Measurements from ENCODE around the gene MED15. TPM values are rescaled to one million over a fixed set of nuclear protein-coding genes. Genes with fewer than 3 reads are reported as not detected.

Gene MED15
- total RNA-seq, 2 experiments from 2014 or later = 93.3 to 97.4 TPM

DNA sequence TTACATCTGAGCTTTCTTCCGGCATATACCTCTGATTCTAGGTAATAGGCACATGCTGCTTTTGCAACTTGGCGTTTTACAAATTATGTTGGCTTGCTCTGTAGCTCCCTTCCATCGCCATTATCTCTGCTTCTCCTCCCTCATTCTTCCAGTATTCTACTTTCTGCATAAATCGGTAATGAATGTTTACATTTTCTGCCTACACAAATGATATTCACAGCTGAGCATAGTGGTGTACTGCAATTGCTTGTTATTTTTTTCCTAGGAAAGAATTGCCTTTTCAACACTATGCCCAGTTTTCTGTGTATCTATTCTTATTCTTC lies 18.9 kb downstream of the MED15 start:
- Mint-ChIP-seq H3K4me3 (no peak overlapping the region), H3K4me1 (ENCODE audit: low read depth) (peaks cover 68% of the 10 kb centered on the region), H3K36me3 (peaks cover 26% of the 10 kb centered on the region), H3K27me3 (no peaks in the 10 kb centered on the region), H3K9me3 (no peaks in the 10 kb centered on the region), H3K27ac (no peak overlapping the region)
- intact Hi-C loops (cut with micrococcal nuclease) = no loop called here
- ChIA-PET POLR2A (no interaction called here), CTCF (interaction anchor here (1.1 to 3.9 kb wide), 3 partner anchors 23 to 45 kb away, joined by 3 to 21 read pairs (median 9); no protein-coding TSS in a partner anchor)
- DNase-seq = no peak

DNA sequence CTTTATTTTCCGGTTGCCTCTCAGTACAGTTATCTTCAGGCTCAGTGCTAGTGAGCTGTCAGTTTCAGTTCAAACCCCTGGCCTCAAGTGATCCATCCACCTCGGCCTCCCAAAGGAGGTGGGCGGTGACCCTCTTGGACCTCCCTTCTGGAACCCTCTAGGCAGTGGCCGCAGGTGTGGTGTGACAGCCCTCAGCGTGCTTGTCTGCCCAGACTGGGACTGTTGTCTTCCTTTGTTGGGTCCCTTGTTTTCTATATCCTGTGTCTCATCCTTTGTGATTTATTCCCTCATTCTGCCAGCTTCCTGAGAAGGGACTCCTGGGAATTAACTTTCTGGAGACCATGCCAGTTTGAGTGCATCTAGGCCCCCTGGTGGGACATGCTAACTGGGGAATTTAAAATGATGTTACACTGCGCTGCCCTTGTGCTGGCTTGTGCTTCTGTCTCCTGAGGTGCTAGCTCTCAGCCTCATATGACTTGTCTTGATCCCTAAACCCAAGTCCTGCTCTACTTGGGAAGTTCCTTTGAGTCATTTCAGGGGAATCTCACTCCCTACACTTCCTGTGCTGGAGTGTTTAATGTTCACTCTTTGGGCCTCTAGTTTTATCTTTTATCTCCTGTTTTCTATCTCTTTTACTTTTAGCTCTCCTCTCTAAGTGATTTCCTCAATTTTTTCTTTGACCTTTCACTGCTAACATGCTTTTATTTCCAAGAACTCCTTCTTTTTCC lies 19.4 kb downstream of the MED15 start:
- Mint-ChIP-seq H3K27me3 (no peaks in the 10 kb centered on the region), H3K36me3 (peaks cover 29% of the 10 kb centered on the region), H3K4me3 (no peak overlapping the region), H3K27ac (no peak overlapping the region), H3K4me1 (ENCODE audit: low read depth) (peaks cover 72% of the 10 kb centered on the region), H3K9me3 (no peaks in the 10 kb centered on the region)
- ChIA-PET CTCF (interaction anchor here (1.1 to 2.8 kb wide), 3 partner anchors 23 to 45 kb away, joined by 3 to 11 read pairs (median 9); no protein-coding TSS in a partner anchor), POLR2A (no interaction called here)
- DNase-seq = no peak
- intact Hi-C loops (cut with micrococcal nuclease) = no loop called here

DNA sequence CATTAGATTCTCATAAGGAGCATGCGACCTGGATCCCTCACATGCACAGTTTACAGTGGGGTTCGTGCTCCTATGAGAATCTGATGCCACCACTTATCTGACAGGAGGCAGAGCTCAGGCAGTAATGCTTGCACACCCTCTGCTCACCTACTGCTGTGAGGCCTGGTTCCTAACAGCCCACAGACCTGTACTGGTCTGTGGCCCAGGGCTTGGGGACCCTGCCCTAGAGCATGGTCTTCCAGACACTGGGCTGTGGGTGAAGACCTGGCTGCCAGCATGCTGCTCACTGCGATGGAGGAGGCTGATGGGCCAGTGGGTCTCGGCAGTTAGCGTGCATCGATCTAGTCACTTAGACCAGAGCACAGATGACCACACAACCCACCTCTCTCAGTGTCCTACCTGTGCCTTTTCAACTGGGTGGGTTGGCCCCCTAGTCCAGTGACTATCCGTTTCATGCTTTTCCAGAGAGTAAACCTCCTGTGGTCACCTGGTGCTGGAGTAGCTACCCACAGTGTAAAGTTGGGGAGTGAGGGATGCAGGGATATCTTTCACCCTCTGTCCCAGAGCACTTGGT lies 21.1 kb downstream of the MED15 start:
- CTCF ChIA-PET = interaction anchor here (0.9 to 2.8 kb wide), 2 partner anchors 21 to 36 kb away, joined by 4 to 11 read pairs; no protein-coding TSS in a partner anchor
- no peaks in the 10 kb centered on the region for H3K9me3 Mint-ChIP-seq
- no peak overlapping the region for H3K4me3 Mint-ChIP-seq
- DNase-seq = no peak
- H3K4me1 Mint-ChIP-seq (ENCODE audit: low read depth) = peaks cover 72% of the 10 kb centered on the region
- no peaks in the 10 kb centered on the region for H3K27me3 Mint-ChIP-seq
- intact Hi-C loops (cut with micrococcal nuclease) = no loop called here
- peaks cover 23% of the 10 kb centered on the region for H3K36me3 Mint-ChIP-seq
- POLR2A ChIA-PET = interaction anchor here (0.6 kb wide), 1 partner anchor 19 kb away, joined by 3 read pairs; no protein-coding TSS in a partner anchor
- H3K27ac Mint-ChIP-seq = no peak overlapping the region

DNA sequence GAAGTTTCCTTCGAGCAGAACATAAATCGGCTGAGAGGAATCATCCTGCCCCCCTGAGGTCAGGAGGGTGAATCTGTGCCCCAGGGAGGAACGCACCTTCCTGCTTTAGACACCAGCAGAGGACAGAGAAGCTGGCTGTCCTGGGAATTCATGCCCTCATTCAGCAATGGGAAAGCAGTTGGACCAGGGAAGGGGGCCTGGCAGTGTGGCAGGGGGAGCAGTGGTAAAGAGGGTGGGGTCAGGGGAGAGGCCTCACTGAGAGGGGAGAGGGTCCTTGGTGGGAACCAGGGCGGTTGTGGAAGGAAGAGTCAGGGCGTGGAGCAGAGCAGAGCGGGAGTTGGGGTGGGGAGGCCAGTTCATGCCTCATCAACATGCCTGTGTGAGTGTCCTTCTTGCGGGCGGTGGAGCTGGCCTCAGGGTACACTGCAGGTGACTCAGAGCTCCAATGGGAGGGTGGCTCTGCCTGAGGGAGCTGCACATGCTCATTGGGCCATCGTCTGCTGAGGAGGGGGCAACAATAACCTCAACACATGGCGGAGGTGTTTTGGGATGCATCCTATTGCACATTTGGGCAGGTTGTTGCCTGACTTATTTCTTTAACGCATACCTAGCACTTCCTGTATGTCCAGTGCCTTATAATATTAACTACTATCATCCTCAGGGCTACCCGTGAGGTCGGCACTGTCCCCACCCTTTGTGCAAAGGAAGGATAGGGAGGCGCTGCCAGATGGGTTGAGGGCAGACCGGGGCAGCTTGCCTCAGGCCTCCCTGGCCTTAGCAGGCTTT lies 23.2 kb downstream of the MED15 start:
- H3K27ac Mint-ChIP-seq = no peak overlapping the region
- ChIA-PET POLR2A (no interaction called here), CTCF (interaction anchor here (1.5 kb wide), 1 partner anchor 37 kb away, joined by 5 read pairs; no protein-coding TSS in a partner anchor)
- peaks cover 67% of the 10 kb centered on the region for H3K4me1 Mint-ChIP-seq (ENCODE audit: low read depth)
- H3K4me3 Mint-ChIP-seq = no peak overlapping the region
- intact Hi-C loops (cut with micrococcal nuclease) = no loop called here
- H3K9me3 Mint-ChIP-seq = no peaks in the 10 kb centered on the region
- H3K36me3 Mint-ChIP-seq = peaks cover 23% of the 10 kb centered on the region
- H3K27me3 Mint-ChIP-seq = no peaks in the 10 kb centered on the region
- DNase-seq = no peak

DNA sequence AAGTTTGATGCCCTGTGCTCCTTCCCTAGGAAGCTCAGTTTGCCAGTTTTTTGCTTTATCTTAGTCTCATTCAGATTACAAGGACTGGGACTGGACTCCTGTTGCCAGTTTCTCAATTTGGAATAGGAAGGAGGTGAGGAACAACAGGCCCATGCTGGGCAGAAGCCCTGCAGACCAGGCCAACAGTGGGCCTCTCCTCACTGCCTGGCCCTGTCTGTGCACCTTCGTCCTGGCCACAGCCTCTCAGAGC lies 23.7 kb downstream of the MED15 start:
- H3K9me3 Mint-ChIP-seq = no peaks in the 10 kb centered on the region
- H3K4me1 Mint-ChIP-seq (ENCODE audit: low read depth) = peaks cover 67% of the 10 kb centered on the region
- H3K27ac Mint-ChIP-seq = no peak overlapping the region

DNA sequence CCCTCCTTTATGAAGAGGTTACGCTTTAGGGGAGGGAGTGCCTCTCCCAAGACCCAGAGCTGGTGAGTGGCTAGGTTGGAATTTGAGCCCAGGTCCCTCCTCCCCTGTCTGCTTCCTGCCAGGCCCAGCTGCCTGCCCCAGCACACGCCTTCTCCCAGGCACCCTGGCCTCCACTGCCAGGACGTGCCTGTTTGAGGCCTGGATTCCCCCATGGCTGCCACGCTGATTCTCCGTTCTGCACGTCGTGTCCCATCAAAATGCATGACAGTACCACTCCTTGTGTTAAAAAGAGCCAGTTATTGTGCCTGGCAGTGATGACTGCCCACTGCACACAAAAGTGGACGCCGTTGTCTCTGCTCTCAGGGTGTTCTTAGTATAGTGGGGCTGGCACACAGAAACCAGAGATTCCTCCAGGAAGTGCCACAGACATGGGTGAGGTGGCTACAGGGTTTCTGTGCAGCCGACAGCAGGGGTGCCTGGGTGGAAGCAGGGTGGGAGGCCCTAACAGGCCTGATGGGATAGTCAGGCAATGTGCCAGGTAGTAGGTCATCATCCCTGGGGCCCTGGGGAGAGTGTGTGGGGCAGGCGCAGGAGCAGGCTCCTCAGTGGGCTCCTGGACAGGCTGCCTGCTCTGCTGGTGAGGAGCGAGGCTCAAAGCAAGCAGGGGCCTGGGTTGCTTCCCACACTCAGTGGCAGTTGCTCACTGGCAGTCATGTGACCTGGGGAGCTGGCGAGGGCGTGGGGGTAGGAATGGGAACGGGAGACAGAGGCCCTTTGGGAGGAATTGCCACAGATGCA lies 24.2 kb downstream of the MED15 start:
- Mint-ChIP-seq H3K4me3 (no peak overlapping the region), H3K4me1 (ENCODE audit: low read depth) (peaks cover 65% of the 10 kb centered on the region), H3K27ac (peak overlapping the region; percentile 28), H3K36me3 (peaks cover 20% of the 10 kb centered on the region), H3K27me3 (no peaks in the 10 kb centered on the region), H3K9me3 (no peaks in the 10 kb centered on the region)
- ChIA-PET CTCF (interaction anchor here (1.1 to 2.0 kb wide), 5 partner anchors 8 to 32 kb away, joined by 4 to 6 read pairs (median 5); partner anchors contain the start of gene MED15), POLR2A (interaction anchor here (1.0 to 2.6 kb wide), 2 partner anchors 18 to 24 kb away, joined by 4 to 11 read pairs; partner anchors contain the start of gene MED15)
- DNase-seq = no peak
- intact Hi-C loops (cut with micrococcal nuclease) = no loop called here

More for the DNA sequence above, 23.7 kb downstream of the MED15 start:
- intact Hi-C loops (cut with micrococcal nuclease) = no loop called here
- ChIA-PET CTCF (interaction anchor here (1.5 kb wide), 1 partner anchor 36 kb away, joined by 5 read pairs; no protein-coding TSS in a partner anchor), POLR2A (no interaction called here)
- H3K27me3 Mint-ChIP-seq = no peaks in the 10 kb centered on the region
- no peak overlapping the region for H3K4me3 Mint-ChIP-seq
- peaks cover 23% of the 10 kb centered on the region for H3K36me3 Mint-ChIP-seq
- no peak for DNase-seq

DNA sequence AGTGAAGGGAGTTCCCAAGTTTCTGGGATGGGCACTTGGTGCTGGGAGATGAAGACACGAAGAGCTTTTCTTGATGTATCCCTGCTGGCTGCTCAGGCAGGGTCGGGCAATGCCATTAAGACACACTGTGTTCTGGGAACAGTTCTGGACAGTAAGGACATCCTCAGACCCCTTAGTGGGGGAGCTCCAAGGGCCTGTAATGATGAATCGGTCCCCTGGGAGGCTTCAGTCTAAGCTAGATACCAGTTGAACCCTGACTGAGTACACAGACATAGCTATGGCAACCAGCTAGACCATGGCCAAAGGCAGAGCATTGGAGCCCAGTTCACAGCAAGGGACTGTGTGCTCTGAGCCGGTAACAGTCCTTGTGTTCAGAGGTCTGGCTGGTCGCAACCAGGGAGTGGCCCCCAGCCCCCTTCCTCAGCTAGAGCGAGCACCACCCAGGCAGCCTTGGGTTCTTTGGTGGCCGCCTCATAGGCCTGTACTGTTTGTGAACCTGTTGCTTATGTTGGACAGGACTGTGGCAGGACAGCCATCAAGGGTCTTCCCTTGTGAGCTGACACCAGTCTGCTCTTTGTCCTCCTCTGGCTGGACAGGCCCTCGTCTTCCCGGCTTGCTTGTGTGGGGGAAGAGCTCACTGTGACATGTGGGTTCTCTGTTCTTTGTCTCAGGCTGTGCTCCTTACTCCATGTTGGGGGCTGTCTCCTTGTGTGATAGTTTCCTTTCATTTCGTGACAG lies 25.0 kb downstream of the MED15 start:
- H3K4me3 Mint-ChIP-seq = no peak overlapping the region
- POLR2A ChIA-PET = interaction anchor here (1.0 to 2.6 kb wide), 2 partner anchors 17 to 24 kb away, joined by 4 to 11 read pairs; partner anchors contain the start of gene MED15

DNA sequence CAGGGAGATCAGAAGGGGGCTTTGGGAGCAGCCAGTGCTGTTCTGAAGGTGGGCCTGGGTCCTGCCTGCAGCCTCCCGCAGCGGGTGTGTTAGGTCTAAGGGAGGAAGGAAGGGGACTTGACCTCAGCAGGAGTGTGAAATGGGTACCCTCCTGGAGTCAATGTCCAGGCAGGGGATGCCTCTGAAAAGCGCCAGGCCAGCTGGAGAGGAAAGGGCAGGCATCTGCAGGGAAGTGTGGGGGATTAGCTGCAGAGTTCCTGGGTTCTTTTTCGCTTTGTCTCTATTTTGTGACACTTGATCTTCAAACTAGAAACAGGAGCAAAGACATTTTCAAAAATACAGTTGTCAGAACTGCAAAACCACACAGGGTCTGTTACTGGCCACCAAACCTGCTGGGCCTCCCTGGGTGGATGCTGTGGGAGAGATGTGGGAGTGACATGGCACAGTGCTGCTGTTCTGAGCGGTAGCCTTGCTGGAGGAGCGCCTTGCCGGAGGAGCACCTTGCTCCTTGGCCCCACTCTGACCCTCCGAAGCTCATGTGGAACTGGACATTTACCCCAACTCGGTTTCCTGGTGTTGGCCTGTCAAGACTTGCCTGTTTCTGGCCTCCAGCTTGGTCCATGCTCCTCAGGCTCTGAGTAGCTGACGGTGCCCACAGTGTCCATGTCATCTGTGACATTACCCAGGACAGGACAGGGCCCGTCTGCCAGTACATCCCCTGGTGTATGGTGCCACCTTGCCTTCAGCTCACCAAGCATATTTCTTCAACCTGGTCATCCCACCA lies 25.9 kb downstream of the MED15 start:
- intact Hi-C loops (cut with micrococcal nuclease) = no loop called here
- POLR2A ChIA-PET = interaction anchor here (1.0 to 2.6 kb wide), 2 partner anchors 19 to 25 kb away, joined by 3 to 11 read pairs; partner anchors contain the start of gene MED15
- H3K4me3 Mint-ChIP-seq = no peak overlapping the region
- DNase-seq = no peak
- CTCF ChIA-PET = interaction anchor here (0.5 to 2.0 kb wide), 6 partner anchors 10 to 156 kb away, joined by 3 to 6 read pairs (median 4); partner anchors contain the start of gene MED15
- peaks cover 20% of the 10 kb centered on the region for H3K36me3 Mint-ChIP-seq
- H3K27ac Mint-ChIP-seq = peak overlapping the region; percentile 1
- no peaks in the 10 kb centered on the region for H3K27me3 Mint-ChIP-seq
- peaks cover 56% of the 10 kb centered on the region for H3K4me1 Mint-ChIP-seq (ENCODE audit: low read depth)
- H3K9me3 Mint-ChIP-seq = no peaks in the 10 kb centered on the region

More for the DNA sequence above, 25.0 kb downstream of the MED15 start:
- Mint-ChIP-seq H3K27ac (peak overlapping the region; percentile 1), H3K27me3 (no peaks in the 10 kb centered on the region), H3K36me3 (peaks cover 18% of the 10 kb centered on the region), H3K9me3 (no peaks in the 10 kb centered on the region), H3K4me1 (ENCODE audit: low read depth) (peaks cover 61% of the 10 kb centered on the region)
- intact Hi-C loops (cut with micrococcal nuclease) = no loop called here
- no peak for DNase-seq
- CTCF ChIA-PET = interaction anchor here (0.5 to 2.0 kb wide), 7 partner anchors 9 to 155 kb away, joined by 3 to 6 read pairs (median 5); partner anchors contain the start of gene MED15

DNA sequence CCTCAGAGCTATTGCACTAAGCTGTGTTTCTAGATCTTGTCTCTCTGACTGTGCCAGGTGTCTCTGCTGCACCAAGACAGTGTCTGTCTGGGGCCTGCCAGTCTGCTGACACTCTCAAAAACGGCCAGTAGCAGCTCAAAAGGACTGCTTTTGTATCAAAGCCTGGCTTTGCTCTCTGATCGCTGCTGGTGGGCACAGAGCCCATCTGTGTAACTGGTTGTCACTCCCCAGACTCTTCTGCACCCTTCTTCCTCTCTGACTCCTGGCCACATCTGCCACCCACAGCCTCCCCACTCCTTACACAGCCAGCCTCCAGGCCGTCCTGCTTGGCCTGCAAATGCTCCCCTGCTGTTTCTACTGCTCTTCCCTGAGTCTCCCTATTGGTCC lies 26.5 kb downstream of the MED15 start:
- Mint-ChIP-seq H3K36me3 (peaks cover 22% of the 10 kb centered on the region), H3K9me3 (no peaks in the 10 kb centered on the region), H3K27me3 (no peaks in the 10 kb centered on the region), H3K27ac (no peak overlapping the region), H3K4me3 (no peak overlapping the region), H3K4me1 (ENCODE audit: low read depth) (peaks cover 50% of the 10 kb centered on the region)
- intact Hi-C loops (cut with micrococcal nuclease) = no loop called here
- CTCF ChIA-PET = interaction anchor here (0.9 to 2.0 kb wide), 2 partner anchors 26 to 30 kb away, joined by 4 to 5 read pairs; partner anchors contain the start of gene MED15
- DNase-seq = no peak
- POLR2A ChIA-PET = interaction anchor here (1.0 to 2.6 kb wide), 2 partner anchors 19 to 26 kb away, joined by 3 to 11 read pairs; partner anchors contain the start of gene MED15

DNA sequence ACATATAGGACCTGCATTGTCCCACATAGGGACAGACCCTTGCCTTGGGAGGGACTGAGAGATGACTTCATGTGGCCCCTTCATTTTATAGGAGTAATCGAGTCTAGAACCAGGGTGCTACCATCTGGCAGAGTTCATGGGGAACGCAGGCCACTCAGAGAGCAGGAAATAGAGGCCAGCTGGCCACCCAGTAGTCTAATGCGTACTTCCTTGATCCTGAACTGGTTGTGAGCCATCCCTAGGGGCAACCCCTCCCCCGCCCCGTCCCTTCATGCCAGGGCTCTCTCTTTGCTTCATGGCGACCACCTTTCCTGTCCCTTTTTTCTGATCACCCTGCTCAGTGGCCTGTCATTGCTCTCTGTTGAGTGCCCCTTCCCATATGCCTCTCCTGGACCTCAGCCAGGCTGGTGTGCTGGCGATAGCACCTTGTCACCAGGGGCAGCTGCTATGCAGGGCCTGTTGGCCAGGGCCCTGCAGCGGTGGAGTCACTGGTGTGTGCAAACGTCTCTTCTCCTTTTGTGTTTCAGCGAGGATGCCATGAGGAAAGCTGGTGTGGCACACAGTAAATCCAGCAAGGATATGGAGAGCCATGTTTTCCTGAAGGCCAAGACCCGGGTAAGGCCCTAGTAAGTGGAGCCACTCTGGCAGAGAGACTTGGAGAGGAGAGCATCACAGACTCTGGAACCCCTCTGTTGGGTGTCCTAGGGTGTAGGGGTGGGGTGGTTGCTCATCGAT lies 29.3 kb downstream of the MED15 start:
- peaks cover 30% of the 10 kb centered on the region for H3K36me3 Mint-ChIP-seq
- ChIA-PET POLR2A (no interaction called here), CTCF (no interaction called here)
- H3K4me1 Mint-ChIP-seq (ENCODE audit: low read depth) = peaks cover 32% of the 10 kb centered on the region
- no peak overlapping the region for H3K27ac Mint-ChIP-seq
- intact Hi-C loops (cut with micrococcal nuclease) = no loop called here
- no peaks in the 10 kb centered on the region for H3K27me3 Mint-ChIP-seq
- H3K4me3 Mint-ChIP-seq = no peak overlapping the region
- DNase-seq = no peak
- H3K9me3 Mint-ChIP-seq = no peaks in the 10 kb centered on the region

Measured in activated CD4-positive, alpha-beta memory T cell treated with anti-CD3 and anti-CD28 coated beads for 36 hours (primary cell).